HG02884 (cell line): ENCODE measurements around the gene SH3PXD2A.

Experiments
- ATAC-seq: cut with Tn5 transposase; IDR thresholded peaks from one replicate; pipeline ENCODE4 v1.9.1; 2021; ENCODE audit warnings: mild to moderate bottlenecking, moderate library complexity; ENCODE audit not compliant: unreplicated experiment

The SH3PXD2A gene

GRCh38 chr10:103593022-103593570, 262.3 kb downstream of the SH3PXD2A start:
- no peak for ATAC-seq

GRCh38 chr10:103592186-103593021, 263.0 kb downstream of the SH3PXD2A start:
- ATAC-seq, result peak; percentile 74

- no peak for ATAC-seq
These were observed 264.6 kb downstream of the SH3PXD2A start for GRCh38 chr10:103590744-103591291.

- no peak for ATAC-seq
These were observed 265.3 kb downstream of the SH3PXD2A start for GRCh38 chr10:103590060-103590459.

GRCh38 chr10:103589074-103589630, 266.2 kb downstream of the SH3PXD2A start:
- ATAC-seq, result no peak

- no peak for ATAC-seq
These were observed 268.3 kb downstream of the SH3PXD2A start for GRCh38 chr10:103587073-103587472.

GRCh38 chr10:103585011-103585405, 270.4 kb downstream of the SH3PXD2A start:
- ATAC-seq, result no peak

GRCh38 chr10:103584216-103585010, 271.0 kb downstream of the SH3PXD2A start:
- ATAC-seq, result no peak

GRCh38 chr10:103583871-103584215, 271.5 kb downstream of the SH3PXD2A start:
- ATAC-seq, result no peak

GRCh38 chr10:103582331-103583123, 272.8 kb downstream of the SH3PXD2A start:
- ATAC-seq, result no peak

GRCh38 chr10:103581499-103581898, 273.9 kb downstream of the SH3PXD2A start:
- no peak for ATAC-seq

- no peak for ATAC-seq
These were observed 274.9 kb downstream of the SH3PXD2A start for GRCh38 chr10:103580430-103580829.

- no peak for ATAC-seq
These were observed 275.4 kb downstream of the SH3PXD2A start for GRCh38 chr10:103580011-103580410.

- no peak for ATAC-seq
These were observed 276.5 kb downstream of the SH3PXD2A start for GRCh38 chr10:103578782-103579382.

GRCh38 chr10:103576862-103577261, 278.5 kb downstream of the SH3PXD2A start:
- ATAC-seq, result no peak

- no peak for ATAC-seq
These were observed 279.3 kb downstream of the SH3PXD2A start for GRCh38 chr10:103576076-103576471.

- ATAC-seq, result no peak
These were observed 279.8 kb downstream of the SH3PXD2A start for GRCh38 chr10:103575416-103576075.

GRCh38 chr10:103574097-103575061, 281.0 kb downstream of the SH3PXD2A start:
- no peak for ATAC-seq

GRCh38 chr10:103573205-103573487, 282.2 kb downstream of the SH3PXD2A start:
- no peak for ATAC-seq
